Calu3 (cell line): ENCODE measurements around the gene NPNT. TPM values are rescaled to one million over a fixed set of nuclear protein-coding genes. Genes with fewer than 3 reads are reported as not detected.

Experiments
- BruUV-seq: library from RNA; stranded (reverse); fragments of 400-500 nt; replicated peaks from 2 replicates; lab custom pipeline; 2021; lab: Mats Ljungman, UMichigan
- CTCF ChIA-PET: fragments of 300-600 bp; sonication (Branson Sonifier 250); formaldehyde crosslinking; loops from one replicate; lab custom pipeline; 2022; ENCODE audit warnings: antibody characterized with exemption; lab: Charles Lee
- DNase-seq: peaks from one replicate; pipeline ENCODE4 v3.0.0; 2022
- H3K27ac Mint-ChIP-seq: one replicate; pipeline ENCODE4 v1.8.0; 2022; ENCODE audit warnings: mixed read lengths; ENCODE audit not compliant: unreplicated experiment
- H3K27me3 Mint-ChIP-seq: one replicate; pipeline ENCODE4 v1.8.0; 2022; ENCODE audit warnings: mixed read lengths; ENCODE audit not compliant: unreplicated experiment
- H3K36me3 Mint-ChIP-seq: one replicate; pipeline ENCODE4 v1.8.0; 2022; ENCODE audit warnings: mild to moderate bottlenecking, moderate library complexity, mixed read lengths; ENCODE audit not compliant: insufficient read depth, unreplicated experiment
- H3K4me1 Mint-ChIP-seq: one replicate; pipeline ENCODE4 v1.8.0; 2022; ENCODE audit warnings: mild to moderate bottlenecking, low read depth, mixed read lengths; ENCODE audit not compliant: unreplicated experiment
- H3K4me3 Mint-ChIP-seq: one replicate; pipeline ENCODE4 v1.8.0; 2022; ENCODE audit warnings: mild to moderate bottlenecking, low read depth, moderate library complexity, mixed read lengths; ENCODE audit not compliant: unreplicated experiment
- H3K9me3 Mint-ChIP-seq: one replicate; pipeline ENCODE4 v1.8.0; 2022; ENCODE audit warnings: low read depth, mixed read lengths; ENCODE audit not compliant: unreplicated experiment
- CTCF ChIP-seq: fragments of 200-600 bp; IDR thresholded peaks from one replicate; pipeline ENCODE4 v1.8.0; 2022; ENCODE audit warnings: antibody characterized with exemption; ENCODE audit not compliant: unreplicated experiment
- intact Hi-C: fragments of 100-400 bp; cut with micrococcal nuclease; formaldehyde crosslinking; loops from one replicate; pipeline ENCODE4 v1.10.0; 2022; ENCODE audit not compliant: unreplicated experiment
- total RNA-seq: library from RNA; stranded (reverse); gene quantifications from 2 replicates; pipeline ENCODE4 v1.2.3, GENCODE V29; 2022

The NPNT gene
- total RNA-seq, 1 experiment from 2014 or later, result 88.5 TPM

GRCh38 chr4:105994841-105995501 lies 99.7 kb downstream of the NPNT start:
- H3K4me3 Mint-ChIP-seq, result no peak overlapping the region
- BruUV-seq, result no TSS peak
- H3K27me3 Mint-ChIP-seq, result no peaks in the 10 kb centered on the region
- no peak for DNase-seq
- peaks cover 11% of the 10 kb centered on the region for H3K36me3 Mint-ChIP-seq
- H3K27ac Mint-ChIP-seq, result no peak overlapping the region
- TF ChIP-seq CTCF, result no peak
- intact Hi-C loops, result no loop called here
- CTCF ChIA-PET, result no interaction called here
- H3K9me3 Mint-ChIP-seq, result no peaks in the 10 kb centered on the region
- peaks cover 35% of the 10 kb centered on the region for H3K4me1 Mint-ChIP-seq

GRCh38 chr4:105996845-105997244 lies 101.6 kb downstream of the NPNT start:
- no peak overlapping the region for H3K27ac Mint-ChIP-seq
- H3K4me1 Mint-ChIP-seq, result peaks cover 31% of the 10 kb centered on the region
- no peaks in the 10 kb centered on the region for H3K27me3 Mint-ChIP-seq
- CTCF ChIA-PET, result no interaction called here
- intact Hi-C loops, result loop anchor here (2.0 kb wide), 1 partner anchor 30 kb away; no protein-coding TSS in a partner anchor
- no peaks in the 10 kb centered on the region for H3K36me3 Mint-ChIP-seq
- peak overlapping the region; percentile 1 for H3K4me3 Mint-ChIP-seq
- BruUV-seq, result no TSS peak
- H3K9me3 Mint-ChIP-seq, result no peaks in the 10 kb centered on the region
- TF ChIP-seq CTCF, result no peak
- DNase-seq, result peak; percentile 15

GRCh38 chr4:105998171-105999063 lies 103.1 kb downstream of the NPNT start:
- Mint-ChIP-seq H3K36me3 (no peaks in the 10 kb centered on the region), H3K4me3 (no peak overlapping the region), H3K4me1 (peaks cover 31% of the 10 kb centered on the region), H3K27ac (no peak overlapping the region), H3K27me3 (no peaks in the 10 kb centered on the region), H3K9me3 (no peaks in the 10 kb centered on the region)
- intact Hi-C loops, result no loop called here
- BruUV-seq, result no TSS peak
- no peak for TF ChIP-seq CTCF
- CTCF ChIA-PET, result interaction anchor here (0.6 kb wide), 1 partner anchor 100 kb away, joined by 5 read pairs; no protein-coding TSS in a partner anchor
- DNase-seq, result peak; percentile 20

GRCh38 chr4:106002994-106003393 lies 107.7 kb downstream of the NPNT start:
- TF ChIP-seq CTCF, result no peak
- Mint-ChIP-seq H3K9me3 (no peaks in the 10 kb centered on the region), H3K27me3 (no peaks in the 10 kb centered on the region), H3K4me3 (no peak overlapping the region), H3K27ac (no peak overlapping the region), H3K36me3 (no peaks in the 10 kb centered on the region), H3K4me1 (peaks cover 16% of the 10 kb centered on the region)
- CTCF ChIA-PET, result no interaction called here
- DNase-seq, result no peak
- BruUV-seq, result no TSS peak
- intact Hi-C loops, result no loop called here
